ENCODE measurements around the gene ABCC4.

DNA sequence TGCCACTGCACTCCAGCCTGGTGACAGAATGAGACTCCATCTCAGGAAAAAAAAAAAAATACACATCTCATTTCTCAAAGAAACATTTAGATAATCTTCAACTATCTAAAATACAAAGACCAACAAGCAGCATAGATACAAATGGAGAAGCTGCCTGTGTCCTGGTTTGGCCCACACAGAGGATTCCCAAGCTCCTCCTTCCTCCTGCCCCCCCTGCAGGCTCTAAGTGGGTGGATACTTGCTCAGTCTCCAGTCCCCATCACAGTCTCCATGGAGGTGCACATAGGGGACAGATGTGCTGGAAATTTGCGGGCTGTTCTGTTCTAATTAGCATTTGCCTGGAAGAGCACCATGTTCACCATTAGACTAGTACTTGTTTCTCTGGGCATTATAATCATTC lies 59.9 kb downstream of the ABCC4 start:
- TF ChIP-seq, protein P1, sequence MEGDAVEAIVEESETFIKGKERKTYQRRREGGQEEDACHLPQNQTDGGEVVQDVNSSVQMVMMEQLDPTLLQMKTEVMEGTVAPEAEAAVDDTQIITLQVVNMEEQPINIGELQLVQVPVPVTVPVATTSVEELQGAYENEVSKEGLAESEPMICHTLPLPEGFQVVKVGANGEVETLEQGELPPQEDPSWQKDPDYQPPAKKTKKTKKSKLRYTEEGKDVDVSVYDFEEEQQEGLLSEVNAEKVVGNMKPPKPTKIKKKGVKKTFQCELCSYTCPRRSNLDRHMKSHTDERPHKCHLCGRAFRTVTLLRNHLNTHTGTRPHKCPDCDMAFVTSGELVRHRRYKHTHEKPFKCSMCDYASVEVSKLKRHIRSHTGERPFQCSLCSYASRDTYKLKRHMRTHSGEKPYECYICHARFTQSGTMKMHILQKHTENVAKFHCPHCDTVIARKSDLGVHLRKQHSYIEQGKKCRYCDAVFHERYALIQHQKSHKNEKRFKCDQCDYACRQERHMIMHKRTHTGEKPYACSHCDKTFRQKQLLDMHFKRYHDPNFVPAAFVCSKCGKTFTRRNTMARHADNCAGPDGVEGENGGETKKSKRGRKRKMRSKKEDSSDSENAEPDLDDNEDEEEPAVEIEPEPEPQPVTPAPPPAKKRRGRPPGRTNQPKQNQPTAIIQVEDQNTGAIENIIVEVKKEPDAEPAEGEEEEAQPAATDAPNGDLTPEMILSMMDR (conservative IDR thresholded peaks at IDR 0.05), result no peak
- no peak for TF ChIP-seq EZH2 (IDR thresholded peaks at IDR 0.05; ENCODE audit: low read depth)

All from PC-9 (cell line).